ENCODE results near the gene ENKD1.

ENKD1 gene

DNA sequence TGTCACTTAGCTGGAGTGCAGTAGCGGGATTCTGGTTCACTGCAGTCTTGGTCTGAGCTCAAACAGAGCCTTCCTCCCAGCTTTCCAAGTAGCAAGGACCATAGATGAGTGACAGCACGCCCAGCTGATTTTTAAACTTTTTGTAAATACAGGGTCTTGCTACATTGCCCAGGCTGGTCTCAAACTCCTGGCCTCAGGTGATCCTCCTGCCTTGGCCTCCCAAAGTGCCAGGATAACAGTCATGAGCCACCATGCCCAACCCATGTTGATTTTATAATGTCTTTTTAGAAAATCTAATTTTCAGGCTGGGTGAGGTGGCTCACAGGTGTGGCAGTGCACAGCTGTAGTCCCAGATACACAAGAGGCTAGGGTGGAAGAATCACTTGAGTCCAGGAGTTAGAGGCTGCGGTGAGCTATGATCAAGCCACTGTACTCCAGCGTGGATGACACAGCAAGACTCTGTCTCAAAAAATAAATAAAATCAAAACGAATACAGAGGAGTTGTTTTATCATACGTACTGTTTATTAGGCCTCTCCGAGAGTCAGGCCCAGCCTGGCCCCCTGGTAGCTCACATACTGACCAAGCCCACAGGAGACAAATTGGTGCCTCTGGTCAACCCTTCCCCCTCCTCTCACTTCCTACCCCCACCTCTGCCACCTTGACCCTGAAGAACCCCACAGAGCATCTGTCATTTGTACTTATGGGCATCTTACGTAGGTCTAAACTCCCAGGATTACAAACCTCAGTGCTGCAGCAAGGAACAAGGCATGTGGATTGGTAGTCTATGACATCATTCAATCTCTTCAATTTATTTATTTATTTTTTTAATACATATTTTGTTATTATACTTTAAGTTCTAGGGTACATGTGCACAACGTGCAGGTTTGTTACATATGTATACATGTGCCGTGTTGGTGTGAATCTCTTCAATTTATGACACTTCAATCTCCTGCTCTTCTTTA is 13.7 kb upstream of the ENKD1 start:
- no peak for DNase-seq (ENCODE audit: low spot score)

DNA sequence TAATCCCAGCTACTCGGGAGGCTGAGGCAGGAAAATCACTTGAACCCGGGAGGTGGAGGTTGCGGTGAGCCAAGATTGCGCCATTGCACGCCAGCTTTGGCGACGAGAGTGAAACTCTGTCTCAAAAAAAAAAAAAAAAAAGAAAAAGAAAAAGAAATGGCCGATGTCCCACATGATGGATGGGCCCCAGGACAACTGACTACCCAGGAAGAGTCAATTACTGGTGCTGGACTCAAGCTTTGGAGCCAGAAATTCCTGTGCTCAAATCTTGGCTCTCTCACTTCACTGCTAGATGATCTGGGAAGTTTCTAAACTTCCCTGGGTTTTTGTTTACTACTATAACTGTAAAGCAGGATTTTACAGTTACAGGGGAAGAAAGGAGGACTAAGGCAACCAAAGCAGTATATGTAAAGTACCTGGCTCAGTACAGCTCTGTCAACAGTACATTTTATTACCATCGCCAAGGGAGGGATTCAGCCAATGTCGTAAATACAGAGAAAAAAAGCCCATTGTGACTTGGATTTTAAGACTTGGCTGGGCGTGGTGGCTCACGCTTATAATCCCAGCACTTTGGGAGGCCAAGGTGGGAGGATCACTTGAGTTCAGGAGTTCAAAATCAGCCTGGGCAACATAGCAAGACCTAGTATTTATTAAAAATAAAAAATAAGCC is 11.9 kb upstream of the ENKD1 start:
- no peak for DNase-seq (ENCODE audit: low spot score)

DNA sequence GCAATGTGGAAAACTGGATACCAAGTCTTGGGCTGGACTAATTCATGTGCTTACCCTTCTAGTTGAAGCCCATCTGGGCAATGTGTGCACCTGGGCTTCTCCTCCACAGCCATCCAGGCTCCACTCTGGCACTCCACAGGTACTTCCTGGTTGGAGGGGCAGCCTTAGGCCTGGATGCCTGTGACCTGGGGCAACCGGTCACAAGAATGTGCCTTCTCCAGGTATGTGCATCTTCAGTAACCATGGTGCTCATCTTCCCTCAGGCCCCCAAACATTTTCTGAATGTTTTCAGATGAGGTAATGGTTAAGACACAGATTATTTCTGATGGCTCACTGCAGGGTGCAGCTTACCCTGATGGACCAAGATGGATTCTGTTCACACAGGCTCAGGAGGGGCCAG is 11.2 kb upstream of the ENKD1 start:
- no peak for DNase-seq (ENCODE audit: low spot score)

DNA sequence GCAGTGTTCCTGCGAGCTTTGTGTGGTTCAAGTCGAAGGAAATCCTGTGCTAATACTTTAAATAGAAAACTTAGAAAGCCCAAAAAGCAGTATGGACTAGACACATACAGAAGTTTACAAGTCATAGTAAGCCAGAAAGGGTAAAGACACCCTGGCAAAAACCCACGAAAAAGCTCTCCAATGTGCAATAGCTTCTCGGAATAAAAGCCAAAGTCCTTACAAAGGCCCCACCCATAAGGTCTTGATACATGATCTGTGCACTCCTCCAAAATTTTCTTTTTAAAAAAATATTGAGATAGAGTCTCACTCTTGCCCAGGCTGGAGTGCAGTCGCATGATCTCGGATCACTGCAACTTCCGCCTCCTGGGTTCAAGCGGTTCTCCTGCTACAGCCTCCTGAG is 10.4 kb upstream of the ENKD1 start:
- DNase-seq (ENCODE audit: low spot score): no peak

DNA sequence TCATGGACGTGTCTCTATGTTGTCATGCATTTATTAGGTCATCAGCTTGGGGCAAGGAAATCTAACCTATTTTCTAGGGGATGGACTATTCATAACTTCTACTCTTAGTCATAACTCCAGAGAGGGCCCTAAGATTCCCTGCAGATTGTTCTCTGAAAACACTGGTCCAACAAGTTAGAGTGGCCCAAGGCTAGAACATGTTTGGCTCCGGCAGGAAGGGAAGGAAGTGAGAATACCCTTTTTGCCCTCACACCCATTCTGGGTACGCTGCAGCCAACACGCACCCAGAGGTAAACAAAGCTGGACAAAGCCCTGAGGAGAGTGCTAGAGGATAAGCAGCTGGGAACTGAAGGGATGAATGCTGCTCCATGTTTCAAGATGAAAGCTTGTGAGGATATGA is 10.0 kb upstream of the ENKD1 start:
- no peak for DNase-seq (ENCODE audit: low spot score)

DNA sequence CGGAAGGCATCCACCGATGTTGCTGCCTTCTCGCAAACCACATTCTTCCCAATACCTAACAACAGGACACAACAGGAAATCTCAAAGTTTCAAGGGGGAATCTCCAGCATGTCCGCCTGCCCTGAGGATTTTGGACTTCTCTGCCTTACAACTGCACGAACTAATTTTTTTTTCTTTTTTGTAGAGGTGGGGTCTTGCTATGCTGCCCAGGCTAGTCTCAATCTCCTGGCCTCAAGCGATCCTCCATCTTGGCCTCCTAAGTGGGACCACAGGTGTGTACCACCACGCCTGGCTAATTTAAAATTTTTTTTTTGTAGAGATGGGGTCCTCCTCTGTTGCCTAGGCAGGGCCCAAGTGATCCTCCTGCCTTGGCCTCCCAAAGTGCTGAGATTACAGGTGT is 9.4 kb upstream of the ENKD1 start:
- no peak for DNase-seq (ENCODE audit: low spot score)

DNA sequence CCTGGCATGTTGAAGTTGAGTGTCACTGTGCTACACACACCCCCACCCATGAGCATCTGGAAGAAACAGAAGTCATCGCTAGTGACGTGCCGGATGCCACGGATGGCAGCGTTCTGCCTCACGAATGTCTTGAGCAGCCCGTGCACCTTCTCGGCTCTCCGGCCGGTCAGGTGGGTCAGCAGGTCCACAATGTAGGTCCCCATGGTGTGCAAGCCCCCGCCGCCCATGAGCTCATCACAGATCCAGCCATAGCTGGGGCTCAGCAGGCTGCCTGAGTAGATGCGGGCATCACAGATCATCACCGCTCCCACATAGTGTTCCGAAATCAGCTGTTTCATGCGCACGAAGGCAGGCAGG is 9.0 kb upstream of the ENKD1 start:
- DNase-seq (ENCODE audit: low spot score): no peak

DNA sequence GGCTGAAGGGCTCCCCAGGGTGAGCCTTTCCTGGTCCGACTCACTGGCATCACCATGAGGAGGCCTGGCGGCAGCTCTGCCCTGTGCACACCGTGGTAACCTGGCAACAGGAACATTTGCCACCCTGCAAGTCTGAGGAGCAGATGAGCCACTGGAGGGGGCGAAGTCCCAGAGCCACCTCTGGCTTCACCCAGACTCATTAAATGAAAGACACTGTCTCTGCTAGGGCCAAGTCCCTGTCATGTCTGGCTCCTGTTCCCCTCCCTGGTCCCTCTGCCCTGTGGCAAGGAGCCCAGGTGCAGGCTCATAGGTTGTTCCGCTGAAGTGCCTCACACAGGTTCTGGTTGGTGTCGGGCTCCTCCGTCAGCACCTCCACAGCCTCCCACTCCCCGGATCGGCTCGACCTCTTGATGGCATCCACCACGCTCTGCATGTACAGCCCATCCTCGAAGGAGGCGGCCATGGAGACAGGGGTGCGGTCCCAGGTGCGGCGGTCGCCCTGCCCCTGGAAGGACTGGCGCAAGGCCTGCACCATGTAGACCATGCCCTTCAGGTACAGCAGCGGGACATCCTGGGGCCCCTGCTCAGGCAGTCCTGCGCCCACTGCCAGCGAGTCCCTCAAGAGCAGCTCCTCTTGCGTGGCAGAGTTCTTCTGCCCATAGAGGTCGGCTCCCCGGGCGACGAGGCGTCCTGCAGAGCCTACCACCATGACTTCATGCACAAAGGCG is 8.5 kb upstream of the ENKD1 start:
- DNase-seq (ENCODE audit: low spot score): no peak

DNA sequence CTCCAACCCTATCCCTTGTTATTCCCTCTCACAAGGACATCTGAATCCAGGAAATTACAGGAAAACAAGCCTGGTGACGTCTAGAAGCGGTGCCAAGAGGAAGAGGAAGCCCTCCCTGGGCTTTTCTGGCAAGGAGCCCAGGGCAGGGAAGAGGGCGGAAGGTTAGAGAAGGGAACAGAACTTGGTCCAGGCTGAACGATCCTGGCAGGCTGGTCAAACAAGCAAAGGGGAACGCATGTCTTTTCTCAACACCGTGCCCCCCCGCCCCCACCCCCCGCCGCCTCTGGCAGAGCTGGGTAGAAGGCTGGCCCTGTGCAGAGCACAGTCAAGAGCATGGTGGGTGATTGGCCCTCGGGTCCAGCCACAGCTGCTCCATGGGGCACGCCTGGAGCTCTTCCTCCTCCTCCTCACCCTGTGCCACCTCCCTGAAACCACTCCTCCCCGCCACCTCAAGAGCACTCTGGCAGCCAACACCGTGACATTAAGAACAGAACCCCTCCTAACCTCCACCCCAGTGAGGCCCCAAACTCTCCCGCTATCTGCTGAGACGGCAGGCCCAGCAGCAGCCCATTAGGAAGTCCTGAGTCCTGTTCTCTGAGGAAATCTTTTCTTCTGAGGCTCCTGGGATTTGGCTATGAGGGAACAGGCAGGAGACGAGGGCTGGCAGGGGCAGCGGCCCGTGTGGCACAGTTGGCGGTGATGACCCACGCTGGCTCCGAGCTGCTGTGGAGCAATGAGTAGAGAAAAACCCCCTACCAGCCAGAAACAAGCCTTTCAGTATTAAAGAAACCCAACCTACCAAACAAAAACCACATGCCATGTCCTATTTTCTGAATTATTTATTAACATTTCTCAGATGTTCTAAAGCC is 7.4 kb upstream of the ENKD1 start:
- DNase-seq (ENCODE audit: low spot score): no peak

DNA sequence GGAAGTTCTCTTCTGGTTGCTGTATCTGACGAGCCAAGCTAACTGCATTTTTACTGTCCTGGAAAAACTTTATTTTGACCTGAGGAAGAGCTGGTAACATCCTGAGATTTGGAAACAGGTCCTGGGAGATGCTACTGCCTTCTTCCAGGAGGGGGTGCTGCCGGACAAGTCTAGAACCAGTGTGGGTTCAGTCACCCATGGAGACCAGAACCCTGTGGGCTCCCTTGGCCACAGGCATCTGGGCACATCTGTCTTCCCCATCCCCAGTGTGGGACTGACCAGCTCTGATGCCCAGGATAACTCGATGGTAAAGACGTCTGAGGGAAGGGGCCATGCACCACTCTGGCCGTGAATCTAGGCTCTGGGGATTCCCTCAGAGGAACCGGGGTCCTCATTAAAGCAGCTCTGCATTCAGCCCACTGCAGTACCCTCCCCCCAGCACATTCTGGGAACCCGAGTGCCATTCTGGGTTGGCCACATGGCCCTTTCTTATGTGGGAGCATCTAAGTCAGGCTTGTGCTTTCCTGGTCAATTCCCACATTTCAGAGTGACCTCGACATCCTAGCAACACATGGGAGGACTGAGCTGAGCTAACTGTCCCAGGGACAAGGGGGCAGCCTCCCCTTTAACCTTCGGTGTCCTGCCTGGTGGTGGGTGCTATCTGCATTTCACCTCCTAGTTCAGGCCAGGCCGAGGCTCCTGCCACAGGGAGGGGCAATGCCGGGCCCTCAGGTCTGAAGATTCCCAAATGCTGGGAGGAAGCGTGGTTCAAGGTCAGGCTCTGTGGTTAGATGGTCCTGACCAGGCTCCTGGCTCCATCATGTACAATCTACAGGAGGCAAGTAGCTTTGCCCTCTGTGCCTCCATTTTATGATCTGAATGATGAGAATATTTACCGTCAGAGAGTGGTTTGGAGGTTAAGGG is 6.5 kb upstream of the ENKD1 start:
- DNase-seq (ENCODE audit: low spot score): peak; percentile 83

DNA sequence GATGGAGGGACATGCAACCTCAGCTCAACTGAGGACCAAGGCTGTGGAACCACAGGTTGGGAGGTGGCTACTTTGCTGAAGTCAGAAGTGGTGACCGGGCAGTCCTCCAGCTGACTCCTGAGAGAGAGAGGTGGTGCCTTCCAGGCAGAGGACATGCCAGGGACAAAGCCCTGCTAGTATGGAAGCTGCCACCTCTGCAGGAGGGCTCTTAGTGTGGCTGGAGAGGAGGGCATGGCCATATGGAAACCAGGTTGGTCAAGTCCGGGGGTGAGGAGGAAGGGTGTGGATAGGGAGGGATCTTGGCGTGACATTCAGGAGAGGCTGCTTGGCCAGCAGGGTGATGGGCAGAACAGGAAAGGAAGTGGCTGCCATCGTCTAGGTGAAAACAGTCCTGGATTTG is 5.8 kb upstream of the ENKD1 start:
- no peak for DNase-seq (ENCODE audit: low spot score)

DNA sequence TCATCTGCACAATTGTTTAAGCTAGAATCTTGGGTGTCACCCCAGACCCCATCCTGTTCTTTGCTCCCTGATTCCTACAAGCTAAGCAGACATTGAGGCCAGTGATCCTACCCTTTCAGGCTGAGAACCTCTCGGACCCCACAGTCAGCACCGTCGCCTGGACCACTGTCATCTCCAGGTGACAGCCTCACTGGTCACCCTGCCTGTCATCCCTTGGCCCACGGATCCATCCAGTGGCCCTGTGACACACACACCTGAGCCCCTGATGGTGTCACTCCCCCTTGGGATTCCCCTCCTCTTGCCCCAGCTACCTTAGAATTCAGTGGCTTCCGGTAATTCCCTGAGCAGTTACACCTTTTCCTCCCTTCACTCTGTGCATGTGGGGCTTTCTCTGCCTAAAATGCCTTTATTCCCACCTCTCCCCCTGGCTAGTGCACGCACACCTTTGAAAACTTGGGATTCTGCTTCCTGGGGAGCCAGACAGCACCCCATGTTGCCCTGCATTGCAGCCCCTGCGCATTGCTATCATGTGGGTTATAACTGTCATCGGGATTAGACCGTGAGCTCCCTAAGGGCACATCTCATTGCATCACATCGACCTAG is 3.0 kb upstream of the ENKD1 start:
- DNase-seq (ENCODE audit: low spot score): no peak

DNA sequence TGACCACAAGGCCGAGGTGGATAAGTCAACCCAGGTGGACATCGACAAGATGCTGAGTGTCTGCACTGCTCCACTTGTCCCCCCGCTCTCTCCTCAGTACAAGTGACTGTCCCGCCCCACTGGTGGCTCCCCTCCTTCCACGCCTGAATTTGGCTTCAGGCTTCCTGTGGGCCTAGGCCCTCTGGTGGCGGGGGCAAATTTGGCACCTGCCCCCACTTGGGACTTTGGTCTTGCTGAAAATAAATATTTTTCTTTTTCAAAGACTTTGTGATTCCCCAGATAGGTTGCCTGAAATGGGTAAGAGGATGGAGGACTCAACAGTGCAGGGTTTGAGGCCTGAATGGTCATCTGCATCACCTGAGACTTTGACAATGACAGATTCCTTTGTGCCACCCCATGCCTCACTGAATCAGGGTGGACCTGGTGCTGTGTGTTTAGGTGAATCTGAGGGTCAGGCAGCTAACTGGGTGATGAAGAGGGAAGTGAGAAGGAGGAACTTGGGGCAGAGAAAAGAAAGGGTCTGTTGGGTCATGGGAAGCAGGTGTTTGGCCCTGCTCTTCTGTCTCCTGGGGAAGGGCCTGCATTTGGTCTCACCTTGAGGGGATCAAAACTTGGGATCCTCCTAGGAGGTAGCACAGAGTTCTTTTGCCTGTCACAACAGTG is 2.1 kb upstream of the ENKD1 start:
- DNase-seq (ENCODE audit: low spot score): peak; percentile 24

DNA sequence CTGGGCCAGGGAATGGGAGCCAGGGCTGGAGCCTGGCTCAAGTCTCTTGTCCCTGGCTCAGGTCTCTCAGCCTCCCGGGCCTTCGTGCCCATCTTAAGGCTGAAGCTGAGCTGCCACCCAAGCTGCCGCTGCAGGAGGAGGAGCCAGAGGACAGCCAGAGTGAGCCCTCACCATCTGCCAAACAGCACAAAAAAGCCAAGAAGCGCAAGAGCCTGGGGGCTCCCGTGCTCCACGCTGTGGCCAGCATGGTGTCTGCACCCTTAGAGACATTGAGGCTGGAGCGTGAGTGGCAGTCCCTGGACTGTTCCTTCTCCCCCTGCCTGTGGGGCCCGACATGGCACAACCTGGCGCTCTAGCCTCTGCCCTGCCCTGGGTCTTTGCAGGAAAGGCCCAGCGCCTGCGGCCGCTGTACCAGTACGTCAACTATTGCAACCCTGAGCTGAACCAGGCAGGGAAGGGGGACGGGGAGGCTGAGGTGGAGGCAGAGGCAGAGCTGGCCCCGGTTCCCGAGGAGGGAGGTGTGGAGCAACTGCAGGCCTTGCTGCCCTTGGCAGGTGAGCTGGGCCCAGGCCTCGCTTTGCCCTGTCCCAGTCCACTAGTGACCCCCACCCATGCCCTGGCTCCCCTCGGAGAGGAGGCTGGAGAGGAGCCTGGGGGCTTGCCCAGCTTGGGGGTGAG is 1.4 kb upstream of the ENKD1 start:
- peak; percentile 99 for DNase-seq (ENCODE audit: low spot score)

DNA sequence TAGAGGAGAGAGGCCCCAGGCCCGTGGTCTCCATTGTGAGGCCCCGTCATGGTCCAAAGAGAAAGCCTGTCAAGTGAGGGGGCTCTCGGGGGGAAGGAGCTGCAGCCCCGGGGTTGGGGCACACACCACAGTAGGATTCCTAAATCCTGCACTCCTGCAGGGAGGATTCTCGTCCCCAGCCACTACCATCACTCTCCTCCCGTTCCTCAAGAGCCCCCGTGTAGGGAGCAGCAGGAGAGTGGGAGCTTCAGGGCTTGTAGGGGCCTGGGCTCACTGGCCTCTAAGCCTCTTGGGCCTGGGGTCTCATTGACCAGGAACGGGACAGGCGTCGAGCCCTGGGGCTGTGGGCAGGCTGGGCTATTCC is 885 bp upstream of the ENKD1 start:
- no peak for DNase-seq (ENCODE audit: low spot score)

DNA sequence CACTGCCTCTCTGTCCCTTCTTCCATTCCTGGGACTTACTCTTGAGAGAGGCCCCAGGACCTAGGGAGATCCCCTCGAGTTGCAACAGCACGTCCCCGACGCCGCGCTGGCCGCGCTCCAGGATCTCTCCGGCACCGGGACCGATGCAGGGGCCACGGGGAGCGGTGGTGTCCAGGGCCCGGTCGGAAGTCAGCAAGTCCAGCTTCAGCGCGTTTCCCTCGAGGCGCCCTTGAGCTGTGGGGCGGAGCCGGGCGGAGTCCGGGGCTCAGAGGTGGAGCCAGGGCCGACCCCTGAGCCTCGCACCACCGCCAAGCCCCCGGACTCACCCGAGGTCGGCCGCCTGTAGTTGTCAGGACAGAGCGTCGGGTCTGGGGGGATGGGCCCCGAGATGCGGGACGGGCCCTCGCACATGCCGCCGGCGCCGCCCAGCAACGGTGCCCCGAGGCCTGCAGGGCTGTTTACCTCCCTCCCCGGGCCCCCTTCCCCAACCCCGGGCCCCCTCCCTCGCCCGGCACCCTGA is 458 bp downstream of the ENKD1 start:
- DNase-seq (ENCODE audit: low spot score): peak; percentile 72

DNA sequence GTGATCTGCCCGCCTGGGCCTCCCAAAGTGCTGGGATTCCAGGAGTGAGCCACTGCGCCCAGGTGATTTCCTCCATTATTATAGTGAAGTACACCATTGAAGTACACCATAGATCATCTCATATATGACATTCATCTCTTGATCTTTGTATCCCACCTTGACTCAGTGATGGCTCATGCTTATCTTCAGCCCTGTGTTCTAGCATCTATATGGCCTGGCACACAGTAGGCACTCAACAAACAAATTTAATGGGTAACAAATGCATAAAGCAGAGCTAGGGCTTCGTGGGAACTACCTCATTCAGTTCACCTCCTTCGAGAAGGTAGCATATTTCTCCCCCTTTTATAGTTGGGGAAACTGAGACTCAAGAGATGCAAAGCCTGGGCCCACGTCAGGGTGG is 952 bp downstream of the ENKD1 start:
- DNase-seq (ENCODE audit: low spot score): no peak

DNA sequence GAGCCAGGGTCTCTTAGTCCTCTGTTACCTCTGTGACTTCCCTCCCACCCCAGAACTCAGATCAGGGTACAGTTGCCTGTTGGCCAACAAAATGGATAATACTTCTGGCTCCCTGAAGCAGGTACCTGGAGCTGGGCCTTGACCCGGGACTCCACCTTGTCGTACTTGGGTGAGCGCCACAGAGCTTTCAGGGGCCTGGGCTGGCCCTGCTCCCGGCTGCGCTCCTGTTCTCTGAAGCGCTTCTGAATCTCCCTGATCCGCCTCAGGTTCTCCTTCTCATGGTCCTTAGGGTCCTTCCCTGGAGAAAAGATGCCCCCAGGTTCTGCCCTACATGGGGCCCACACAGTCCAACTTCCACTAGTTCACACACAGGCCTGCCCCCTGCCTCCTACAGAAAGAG is 1.7 kb downstream of the ENKD1 start:
- no peak for DNase-seq (ENCODE audit: low spot score)

DNA sequence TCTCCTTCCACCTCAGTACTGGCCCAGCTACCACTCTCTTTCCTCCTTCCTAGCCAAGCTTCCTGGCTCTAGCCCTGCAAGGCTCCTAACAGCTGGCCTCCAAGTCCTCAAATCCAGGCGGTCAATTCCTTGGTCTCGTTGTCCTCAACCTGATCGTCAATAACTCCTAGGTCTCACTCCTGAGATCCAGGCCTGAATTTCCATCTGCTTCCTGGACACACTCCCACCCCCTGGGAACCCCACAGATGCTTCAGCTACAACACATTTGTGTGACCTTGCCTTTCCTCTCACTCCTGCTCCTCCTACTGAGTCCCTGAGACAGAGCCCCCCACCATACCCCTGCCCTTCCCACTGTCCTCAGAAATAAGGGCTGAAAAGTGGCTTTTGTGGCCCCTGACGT is 2.3 kb downstream of the ENKD1 start:
- no peak for DNase-seq (ENCODE audit: low spot score)

Data from HuH-7.5 (cell line).